TTC549 (cell line): ENCODE measurements around the gene DEPDC1B.
A peak's percentile ranks its signal among the peaks of the same experiment; 100 is the strongest.
"Not testable (repeated sequence)": the region's sequence is repeated elsewhere in the genome, so short reads cannot be mapped to it uniquely, and the experiment has no call there.

Experiments used
- FAIRE-seq: peaks from 2 replicates; lab custom pipeline; 2012; peaks lifted over from hg19 to GRCh38; lab: Jason Lieb, UNC

The DEPDC1B gene

DNA sequence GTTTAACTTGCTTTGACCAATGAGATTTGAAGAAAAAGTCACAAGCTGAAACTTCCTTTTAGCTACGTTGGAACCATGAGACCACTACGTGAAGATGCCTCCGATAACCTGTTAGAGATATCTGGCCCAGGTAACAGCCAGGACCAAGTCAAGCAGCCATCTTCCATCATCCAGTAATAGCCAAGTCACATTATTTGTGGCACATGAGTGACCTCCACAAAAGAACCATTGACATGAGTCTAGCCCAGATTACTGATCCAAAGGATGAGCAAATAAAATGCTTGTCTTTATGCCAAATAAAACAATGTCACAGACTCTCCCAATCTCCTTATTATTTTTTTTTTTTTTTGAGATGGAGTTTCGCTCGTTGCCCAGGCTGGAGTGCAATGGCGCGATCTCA, 1.6 kb downstream of the DEPDC1B start:
- FAIRE-seq = no peak

DNA sequence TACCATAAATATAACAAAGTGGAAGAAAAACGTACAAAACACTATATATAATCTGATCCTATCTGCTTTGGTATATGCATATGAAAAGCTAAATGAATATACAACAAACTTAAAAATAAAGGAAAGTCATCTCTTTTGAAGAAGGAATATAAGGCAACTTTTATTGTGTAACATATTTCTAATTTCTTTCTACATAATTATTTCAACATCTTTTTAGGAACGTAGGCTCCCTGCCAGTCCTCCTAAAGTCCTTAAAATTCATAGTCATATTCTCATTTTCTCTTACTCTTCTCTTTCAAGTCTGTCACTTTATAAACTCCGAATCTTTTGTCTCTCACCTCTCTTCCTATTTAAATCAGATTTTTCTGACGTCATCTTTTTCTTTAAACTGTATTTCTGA, 9.6 kb downstream of the DEPDC1B start:
- FAIRE-seq = no peak

DNA sequence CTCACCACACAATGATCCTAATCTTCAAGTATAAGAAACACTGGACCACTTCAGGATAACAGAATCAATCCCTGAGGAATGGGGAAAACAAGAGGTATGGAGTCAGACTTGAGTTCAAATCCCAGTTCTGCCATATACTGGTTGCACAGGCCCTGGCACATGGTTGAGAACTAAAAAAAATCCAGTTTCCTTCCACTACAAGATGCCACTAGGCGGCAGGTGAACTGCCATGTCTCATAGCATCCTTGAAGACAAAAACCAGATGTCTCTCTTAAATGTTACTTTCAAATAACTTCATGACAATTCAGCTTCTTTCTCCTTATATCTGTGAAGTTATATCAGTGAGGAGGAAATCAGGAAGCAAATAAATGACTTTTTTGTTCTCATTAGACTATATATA, 11.0 kb downstream of the DEPDC1B start:
- FAIRE-seq = no peak

DNA sequence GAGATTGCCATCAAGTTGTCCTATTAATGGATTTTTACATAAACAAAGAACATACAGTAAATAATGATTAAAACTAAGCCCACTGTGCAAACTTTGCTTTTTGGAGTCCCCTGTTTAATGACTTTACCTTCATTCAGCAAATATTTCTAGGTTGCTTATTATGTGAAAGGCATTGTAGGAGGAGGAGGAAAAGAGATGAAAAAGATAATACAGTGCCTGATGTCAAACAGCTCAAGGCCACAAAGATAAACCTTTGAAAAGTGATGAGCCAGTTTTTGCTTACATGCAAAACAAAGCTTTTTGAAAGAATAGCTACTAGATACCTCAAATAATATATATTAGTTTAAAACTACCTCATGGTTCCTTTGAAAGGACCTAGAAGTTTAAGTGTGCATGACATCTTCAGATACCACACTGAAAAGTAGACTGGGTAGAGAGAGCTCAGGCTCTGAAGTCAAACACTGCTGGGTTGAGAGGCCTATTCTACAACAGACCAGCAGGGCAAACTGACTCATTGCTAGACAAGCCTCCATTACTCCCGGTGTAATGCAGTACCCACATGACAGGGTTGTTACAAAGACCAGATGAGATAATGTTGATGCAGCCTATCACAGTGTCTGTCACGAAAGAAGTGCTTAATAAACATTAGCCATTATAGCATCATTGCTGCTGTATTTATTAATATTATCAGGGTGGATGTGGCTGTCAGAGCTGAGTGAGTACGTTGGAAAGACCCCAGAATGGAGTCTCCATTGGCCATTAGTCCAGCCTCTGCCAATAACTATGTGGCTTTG, 11.8 kb downstream of the DEPDC1B start:
- FAIRE-seq = no peak

DNA sequence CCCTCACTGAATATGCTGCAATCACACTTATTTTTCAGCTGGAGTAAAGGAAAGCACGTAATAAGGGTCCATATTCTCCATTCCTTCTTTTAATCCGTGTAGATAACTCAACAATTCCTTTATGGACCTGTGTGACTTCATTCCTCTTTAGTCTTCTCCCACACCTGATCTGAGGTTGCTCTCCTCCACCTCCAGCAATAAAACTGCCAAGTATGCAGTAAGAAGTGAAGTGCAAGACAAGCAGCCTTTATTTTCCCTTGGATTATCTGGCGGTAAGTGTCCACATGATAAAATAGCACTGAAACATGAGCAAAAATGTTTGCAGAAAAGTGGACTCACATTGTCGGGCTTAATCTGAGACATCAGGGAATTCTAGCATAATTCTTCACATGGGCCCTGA, 13.8 kb downstream of the DEPDC1B start:
- no peak for FAIRE-seq

DNA sequence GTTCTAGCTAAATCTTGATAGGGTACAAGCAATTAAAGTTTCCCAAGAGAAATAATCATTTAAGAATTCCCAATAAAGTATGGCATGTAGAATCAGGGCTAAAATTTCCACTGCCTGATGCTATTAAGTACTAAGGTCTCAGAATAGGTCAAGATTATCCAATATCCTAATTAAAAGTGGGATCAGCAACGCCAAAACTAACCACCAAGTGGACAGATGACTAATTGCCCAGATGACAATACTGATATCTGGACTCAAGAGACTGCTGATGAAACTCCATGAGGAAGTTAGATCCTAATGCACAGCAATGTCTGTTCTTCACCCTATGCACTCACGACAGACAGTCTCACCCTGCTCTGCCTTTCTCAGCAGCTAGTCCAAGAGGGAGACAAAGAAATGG, 14.3 kb downstream of the DEPDC1B start:
- no peak for FAIRE-seq

DNA sequence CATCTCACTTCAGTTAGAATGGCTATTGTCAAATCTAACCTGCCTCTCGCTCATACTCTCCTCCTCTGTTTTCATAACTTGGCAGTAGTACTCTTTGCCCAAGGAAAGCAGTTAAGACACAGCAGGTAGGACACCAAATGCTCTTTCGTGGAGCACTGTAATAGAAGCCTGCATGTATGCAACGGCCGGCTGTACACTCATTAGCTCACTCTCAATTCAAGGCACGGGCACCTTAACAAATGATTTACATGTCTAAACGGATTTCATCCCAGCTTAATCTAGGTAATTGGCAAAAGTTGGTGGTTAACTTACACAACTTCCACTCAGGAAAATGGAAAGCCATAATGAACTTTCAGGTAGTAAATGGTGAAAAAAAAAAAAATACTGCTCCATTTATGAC, 14.9 kb downstream of the DEPDC1B start:
- FAIRE-seq = no peak

DNA sequence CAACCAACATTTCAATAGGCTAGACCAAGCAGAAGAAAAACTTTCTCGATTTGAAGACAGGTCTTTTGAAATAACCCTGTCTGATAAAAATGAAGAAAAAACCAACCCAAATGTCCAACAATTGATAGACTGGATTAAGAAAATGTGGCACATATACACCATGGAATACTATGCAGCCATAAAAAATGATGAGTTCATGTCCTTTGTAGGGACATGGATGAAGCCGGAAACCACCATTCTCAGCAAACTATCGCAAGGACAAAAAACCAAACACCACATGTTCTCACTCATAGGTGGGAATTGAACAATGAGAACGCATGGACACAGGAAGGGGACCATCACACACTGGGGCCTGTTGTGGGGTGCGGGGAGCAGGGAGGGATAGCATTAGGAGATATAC, 18.0 kb downstream of the DEPDC1B start:
- FAIRE-seq = not testable (repeated sequence)

DNA sequence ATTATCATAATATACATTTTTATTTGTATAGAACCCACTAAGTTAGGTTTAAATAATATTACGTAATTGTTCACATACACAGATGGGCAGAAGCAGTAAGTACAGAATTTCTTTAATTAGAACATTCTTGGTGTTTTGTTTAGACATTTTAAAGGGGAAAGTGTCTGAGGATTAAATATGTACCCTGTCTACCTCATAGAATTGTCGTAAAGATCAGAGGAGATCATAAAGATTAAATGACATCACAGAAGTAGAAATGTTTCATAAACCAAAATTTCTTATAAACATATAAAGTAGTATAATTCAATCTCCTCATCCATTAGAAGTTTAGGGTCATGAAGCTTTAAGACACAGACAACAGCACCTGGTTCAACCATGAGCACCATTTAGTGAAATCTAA, 20.1 kb downstream of the DEPDC1B start:
- no peak for FAIRE-seq

DNA sequence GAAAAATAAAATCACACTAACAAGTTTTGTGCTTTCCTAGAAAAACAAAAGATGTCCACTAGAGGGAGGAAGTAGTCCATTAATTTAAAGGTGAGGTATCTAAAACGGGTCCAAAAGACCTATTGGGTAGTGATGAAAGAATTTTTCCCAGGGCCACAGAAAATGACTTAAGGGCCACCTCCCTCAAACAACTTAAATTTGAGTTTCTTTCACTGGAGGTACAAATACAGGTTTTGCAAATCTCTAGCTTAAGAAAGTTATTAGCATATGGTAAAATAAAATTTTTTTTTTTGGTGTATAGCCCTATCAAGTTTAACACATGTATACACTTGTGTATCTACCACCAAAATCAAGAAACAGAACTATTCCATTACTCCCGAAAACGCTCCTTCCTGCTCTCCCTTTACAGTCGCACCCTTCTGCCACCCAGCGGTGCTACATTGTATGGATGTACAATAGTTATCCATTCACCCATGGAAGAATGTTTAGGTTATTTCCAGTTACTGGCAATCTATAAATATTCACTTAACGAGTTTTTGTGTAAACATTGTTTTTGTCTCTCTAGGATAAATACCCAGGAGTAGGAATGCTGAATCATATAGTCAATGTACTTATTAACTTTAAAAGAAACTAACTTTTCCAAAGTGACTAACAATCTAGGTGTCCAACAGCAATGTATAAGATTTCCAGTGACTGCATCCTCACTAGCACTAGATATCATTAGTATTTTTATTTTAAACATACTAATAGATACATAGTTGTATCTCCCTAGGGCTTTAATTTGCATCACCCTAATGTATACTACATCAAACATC, 21.9 kb downstream of the DEPDC1B start:
- peak; percentile 56 for FAIRE-seq

DNA sequence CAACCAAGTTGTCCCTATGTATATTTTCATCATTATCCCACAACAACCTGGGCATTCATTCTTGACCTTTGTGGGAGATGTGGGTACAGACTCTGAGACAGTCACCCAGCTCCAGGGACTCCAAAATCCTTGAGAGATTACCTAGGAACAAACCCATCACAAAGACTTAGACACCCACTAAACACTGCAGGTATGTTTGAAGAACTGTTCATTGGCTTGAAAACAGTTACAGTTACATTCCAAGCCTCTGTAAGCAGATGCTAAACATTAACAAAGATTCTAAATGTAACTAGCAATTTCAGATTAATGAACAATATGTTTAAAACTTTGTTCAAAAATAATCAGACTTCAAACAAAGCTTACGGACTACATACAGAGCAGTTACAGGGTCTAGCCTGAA, 24.7 kb downstream of the DEPDC1B start:
- FAIRE-seq = no peak

DNA sequence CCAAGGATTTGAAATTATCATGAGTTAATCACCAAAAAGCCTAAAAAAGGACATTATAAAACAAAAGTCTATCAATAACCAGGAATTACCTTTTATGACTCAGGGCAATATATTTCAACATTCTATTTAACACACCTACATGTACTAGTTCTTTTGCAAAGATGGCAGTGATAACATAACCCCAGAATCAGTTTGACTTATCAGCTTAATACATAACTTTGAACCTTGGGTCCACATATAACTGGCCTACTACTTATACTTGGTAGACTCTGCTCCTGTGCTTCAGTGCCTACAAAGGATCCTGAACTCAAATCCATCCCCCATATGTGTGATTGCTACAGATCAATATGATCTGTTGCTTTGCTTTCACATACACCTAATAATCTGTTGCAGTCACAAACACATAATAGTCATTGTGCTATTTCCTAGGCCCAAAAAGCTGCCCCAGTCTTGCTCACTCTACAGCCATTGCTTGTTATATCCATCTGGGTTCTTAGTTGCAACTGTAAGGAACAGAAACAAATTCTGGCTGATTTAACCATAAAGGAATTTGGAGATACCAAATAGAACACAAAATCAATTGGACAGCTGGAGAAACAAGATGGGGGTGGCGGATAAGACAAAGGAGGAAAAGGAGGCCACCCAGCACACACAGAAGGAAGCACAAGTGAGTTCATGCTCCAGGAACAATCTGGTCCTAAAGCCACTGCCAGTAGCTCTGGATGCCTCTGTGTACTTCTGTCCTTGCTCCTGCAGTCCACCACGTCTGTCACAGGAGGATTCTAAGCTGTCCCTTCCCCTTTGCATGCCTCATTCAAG, 25.5 kb downstream of the DEPDC1B start:
- FAIRE-seq = no peak

DNA sequence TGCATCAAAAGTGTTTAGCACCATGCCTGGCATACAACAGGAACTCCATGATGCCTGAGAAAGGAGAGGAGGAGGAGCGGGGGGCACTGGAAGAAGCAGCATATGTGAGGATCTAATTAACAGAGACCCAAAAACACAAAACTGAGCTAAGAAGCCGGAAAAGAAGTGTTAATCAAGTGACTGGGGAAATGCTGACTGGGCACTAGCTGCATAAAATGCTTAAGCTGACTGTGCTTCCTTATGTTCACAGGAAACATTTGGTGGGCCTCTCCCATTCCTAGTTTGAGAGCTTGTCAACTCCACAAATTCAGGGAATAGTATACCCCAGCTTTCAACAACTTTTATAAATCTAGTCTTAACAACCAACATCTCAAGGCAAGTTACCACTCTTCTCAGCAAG, 26.6 kb downstream of the DEPDC1B start:
- FAIRE-seq = no peak

DNA sequence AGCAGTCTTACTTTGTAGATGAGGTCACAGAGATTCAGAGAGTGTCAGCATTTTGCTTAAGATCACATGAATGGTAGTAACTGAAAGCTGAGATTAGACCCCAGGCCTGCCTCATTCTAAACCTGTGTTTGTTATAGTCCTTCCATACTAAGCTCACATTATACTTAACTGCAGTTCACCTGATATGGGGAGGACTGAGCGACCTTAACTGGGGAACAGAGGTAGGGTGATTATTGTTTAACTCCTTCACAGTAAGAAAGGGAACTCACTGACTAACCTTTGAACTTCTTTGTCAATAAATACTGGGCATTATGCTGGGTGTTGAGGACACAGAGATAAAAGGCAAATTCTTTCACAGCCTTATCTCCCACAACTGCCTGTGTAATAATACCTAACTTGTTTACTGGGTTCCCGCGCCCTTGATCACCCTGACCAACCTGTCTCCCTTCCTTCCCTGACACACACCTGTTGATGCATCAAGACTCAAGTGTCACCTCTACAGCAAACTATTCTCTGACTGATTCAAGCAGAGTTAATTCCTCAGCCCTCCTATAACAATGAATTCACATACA, 27.2 kb downstream of the DEPDC1B start:
- FAIRE-seq = no peak

DNA sequence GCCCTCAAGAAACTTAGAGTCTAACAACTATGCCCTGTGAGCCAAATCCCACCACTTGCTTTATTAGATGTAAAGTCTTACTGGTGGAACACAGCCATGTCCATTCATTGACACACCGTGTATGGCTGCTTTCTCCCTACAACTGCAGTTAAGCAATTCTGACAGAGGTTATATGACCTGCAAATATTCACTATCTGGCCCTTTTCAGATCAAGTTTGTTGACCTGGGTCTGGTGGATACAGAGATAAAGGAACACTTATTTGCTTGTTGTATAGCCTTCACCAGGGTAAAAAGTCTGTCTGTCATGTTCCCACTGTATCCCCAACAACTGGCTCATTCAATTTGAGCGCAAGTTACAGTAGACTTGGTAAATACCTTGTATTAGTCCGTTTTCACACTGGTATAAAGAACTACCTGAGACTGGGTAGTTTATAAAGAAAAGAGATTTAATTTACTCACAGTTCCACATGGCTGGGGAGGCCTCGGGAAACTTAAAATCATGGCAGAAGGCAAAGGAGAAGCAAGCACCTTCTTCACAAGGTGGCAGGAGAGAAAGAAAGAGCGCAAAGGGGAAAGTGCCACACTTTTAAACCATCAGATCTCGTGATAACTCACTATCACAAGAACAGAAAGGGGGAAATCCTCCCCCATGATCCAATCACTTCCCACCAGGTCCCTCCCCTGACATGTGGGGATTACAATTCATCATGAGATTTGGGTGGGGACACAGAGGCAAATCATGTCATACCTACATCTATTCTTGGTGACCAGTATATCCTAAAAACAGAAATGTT, 27.9 kb downstream of the DEPDC1B start:
- FAIRE-seq = no peak

DNA sequence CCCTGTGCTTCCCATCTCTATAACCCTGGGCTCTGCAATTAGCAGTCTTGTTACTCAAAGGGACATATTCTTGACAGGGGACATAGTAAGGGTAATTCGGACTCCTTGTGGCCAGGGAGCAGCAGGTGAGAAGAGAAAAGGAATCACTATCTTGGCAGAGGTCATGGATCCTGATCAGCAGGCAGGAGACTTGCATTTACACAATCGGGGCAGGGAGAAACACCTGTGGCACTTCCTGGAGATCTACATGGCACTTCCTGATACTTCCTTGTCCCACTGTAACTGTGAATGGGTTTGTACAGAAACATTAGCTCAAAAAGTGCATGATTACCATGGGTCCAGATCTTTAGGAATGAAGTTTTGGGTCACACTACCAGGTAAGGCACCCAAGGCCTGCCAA, 29.2 kb downstream of the DEPDC1B start:
- no peak for FAIRE-seq

DNA sequence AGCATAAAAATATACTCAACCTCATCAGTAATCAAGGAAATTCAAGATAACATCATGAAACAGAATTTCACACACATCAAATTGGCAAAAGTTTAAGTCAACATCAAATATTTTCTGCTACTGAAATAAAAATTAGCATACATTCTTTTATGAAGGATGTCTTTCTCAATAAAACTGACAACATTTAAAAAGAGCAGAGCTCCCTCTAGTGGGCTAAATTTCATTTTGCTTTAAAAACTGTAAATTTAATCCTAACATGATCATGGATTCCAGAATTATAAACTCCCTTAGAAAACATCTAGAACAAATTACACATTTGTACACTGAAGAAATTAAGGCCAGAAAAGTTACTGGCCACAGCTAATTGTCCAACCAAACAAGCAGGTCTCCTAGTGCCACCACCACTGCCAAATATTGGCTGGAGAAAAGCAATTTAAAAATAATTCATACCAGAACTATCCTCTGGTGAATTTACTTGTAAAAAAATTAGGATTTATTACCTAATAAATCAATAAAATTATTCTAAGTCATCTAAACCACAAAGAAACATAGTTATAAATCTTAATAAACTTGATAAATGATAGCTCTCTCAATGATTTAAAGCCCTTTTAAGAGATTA, 31.2 kb downstream of the DEPDC1B start:
- peak; percentile 74 for FAIRE-seq

DNA sequence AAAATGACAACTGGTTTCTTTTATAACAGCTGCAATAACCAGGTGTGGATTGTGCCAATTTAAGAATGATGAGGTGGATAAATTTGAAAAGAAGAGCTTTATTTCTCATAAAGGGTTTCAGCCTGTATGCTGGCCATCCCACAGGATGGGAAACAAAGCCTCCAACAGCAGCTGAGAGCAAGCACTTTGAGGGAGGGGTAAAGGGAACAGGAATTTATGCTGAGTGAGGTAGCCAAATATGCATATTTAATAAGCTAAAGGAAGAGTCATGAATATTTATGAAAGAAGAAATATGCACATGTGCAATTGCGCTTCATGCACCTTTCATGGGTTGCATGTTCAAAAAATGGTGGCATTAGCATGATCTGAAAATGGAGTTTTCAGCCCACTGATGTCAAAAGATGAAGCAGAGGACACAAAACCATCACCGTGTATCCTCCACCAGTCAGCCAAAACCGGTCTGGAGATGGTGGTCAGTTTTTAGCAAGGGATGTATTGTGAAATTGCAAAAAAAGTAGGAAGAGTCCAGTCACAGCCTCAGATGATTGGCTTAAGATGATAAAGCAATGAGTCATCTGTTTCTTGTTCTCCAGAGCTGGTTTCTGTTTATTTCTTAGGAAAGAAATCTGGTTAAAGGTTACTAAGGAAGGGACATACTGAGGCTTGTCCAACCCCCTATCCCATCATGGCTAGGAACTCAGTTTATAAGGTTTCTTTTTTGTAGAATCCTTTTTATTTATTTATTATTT, 47.9 kb downstream of the DEPDC1B start:
- FAIRE-seq = no peak

DNA sequence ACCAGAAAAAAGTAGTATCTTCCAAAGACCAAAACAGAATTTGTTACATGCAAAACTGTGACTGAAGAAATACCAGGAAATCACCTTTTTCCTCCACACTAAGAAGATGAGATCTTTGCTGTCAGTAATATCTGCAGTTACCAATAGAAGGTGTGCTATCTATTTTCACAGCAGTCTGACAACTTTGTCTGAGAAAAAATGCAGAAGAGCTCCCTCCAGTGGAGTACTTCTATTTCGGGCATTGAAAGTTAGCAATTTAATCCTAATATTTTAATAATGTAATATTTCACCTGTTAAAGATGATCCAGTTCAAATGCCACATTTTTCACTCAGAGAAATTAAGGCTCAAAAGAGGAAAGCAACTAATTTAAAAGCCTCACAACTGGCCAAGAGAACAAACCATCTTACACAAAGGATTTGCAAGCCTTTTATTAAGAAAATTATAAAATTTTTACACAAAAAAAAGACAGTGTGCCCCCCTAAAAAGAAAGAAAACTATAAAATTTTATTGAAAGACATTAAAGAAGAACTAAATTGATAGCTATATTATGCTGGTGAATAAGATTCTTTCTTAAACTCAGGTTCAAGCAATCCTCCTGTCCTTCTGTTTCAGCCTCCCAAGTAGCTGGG, 50.6 kb downstream of the DEPDC1B start:
- peak; percentile 32 for FAIRE-seq

DNA sequence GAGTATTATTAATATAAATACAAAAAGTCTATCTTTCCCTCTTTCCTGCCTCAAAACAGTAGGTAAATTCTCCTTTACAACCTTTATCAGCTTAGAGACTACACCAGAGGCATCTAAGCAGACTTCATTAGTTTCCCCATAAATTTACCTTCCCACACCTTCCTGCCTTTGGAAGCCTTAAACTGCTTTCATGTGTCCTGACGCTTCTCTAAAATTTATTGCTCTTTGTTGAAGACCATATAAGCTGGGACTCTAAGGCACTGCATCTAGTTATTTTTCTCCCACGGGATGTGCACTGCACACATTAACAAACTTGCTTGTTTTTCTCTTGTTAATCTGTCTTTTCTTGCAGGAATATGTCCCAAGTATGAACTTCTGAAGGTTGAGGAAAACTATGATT, 51.8 kb downstream of the DEPDC1B start:
- FAIRE-seq = no peak
